ENCODE data around the gene RABEP1. TPM values are rescaled to one million over a fixed set of nuclear protein-coding genes. Genes with fewer than 3 reads are reported as not detected.

The RABEP1 gene
- total and polyA plus RNA-seq, 9 of the 15 experiments (the other 6 are each of a cell fraction or from before 2014, with no cell fraction given): 8.2 to 38.9 (median 30.3) TPM

DNA sequence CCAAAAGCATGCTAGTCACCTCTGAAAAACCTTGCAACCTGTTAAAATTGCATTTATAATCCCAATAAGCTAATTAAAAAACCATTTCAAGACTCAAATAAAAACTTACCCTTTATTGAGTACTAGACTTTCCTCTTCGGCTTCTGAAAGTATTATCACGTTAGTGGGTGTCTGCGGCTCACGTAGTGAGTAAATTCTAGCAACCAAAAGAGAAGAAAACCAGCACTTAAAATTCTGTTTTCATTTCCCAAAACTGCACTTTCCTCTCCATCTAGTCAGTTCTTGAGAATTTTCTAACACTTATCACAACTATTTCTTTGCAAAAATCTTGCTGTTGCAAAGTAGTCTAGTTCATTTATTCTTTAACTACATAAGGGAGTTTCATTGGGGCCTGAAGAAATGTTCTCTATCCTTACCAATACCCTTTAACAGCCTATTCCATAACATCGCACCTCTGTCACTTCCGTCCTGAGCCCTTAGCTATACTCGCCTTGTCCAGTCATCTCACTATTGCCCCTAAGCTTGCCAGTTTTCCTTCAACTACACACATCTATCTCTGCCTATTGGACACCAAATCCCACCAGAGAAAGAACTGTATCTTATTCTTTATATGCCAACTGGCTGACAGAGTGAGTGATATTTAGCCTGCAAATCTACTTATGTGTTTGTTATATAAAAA is 128.6 kb downstream of the RABEP1 start:
- Histone ChIP-seq H3K27ac (ENCODE audit: extremely low read depth, low read depth, low read length) (no peak overlapping the region), H3K4me2 (ENCODE audit: insufficient read depth, low read length) (no peak overlapping the region), H3K27me3 (ENCODE audit: control insufficient read depth in 2 of 2, insufficient read depth in 2 of 2, low read length in 2 of 2) (no peaks in the 10 kb centered on the region), H3K9me3 (replicated peaks; ENCODE audit: control insufficient read depth, insufficient read depth, low read depth, low read length) (no peaks in the 10 kb centered on the region), H3K4me3 (no peak overlapping the region), H3K4me1 (replicated peaks in 1 of 2; ENCODE audit: control insufficient read depth in 2 of 2, insufficient read depth in 2 of 2, low read length in 2 of 2) (no peaks in the 10 kb centered on the region), H3K9me1 (ENCODE audit: control insufficient read depth, insufficient read depth, low read length) (no peaks in the 10 kb centered on the region), H3K36me3 (ENCODE audit: control insufficient read depth, insufficient read depth, low read length) (peaks cover 93% of the 10 kb centered on the region), H4K20me1 (replicated peaks; ENCODE audit: control insufficient read depth, insufficient read depth, low read length) (no peaks in the 10 kb centered on the region), H3K9ac (ENCODE audit: insufficient read depth in 1 of 2, low read depth in 2 of 2, low read length in 2 of 2) (no peak overlapping the region), H3K79me2 (ENCODE audit: control insufficient read depth, insufficient read depth, low read length) (peaks cover 19% of the 10 kb centered on the region), H2AFZ (ENCODE audit: low read depth, low read length) (no peak overlapping the region)
- ChIA-PET POLR2A (interaction anchor here (0.8 kb wide), 2 partner anchors 9 to 37 kb away, joined by 3 read pairs; partner anchors contain the start of gene NUP88), CTCF (ENCODE audit: low intra/inter-chr PET ratio) (no interaction called here)
- no TSS peak for BruUV-seq (replicated peaks)
- WGBS (ENCODE audit: insufficient coverage, low coverage, missing lambda C conversion rate): 100% methylated on average over 7 of the region's 7 CpGs
- in situ Hi-C loops (cut with MboI) (no loop called here), intact Hi-C loops (cut with micrococcal nuclease) (no loop called here)
- no peak for ATAC-seq
- no peak for FAIRE-seq
- no peak for DNase-seq (ENCODE audit: extremely low read depth in 1 of 4, low spot score in 3 of 4)
- TF ChIP-seq LCOR (CRISPR knock-in tag; IDR thresholded peaks at IDR 0.05) (no peak), ZNF239 (CRISPR knock-in tag; IDR thresholded peaks at IDR 0.05) (no peak), NCOA4 (IDR thresholded peaks at IDR 0.05; ENCODE audit: partially characterized antibody) (no peak), HCFC1 (IDR thresholded peaks at IDR 0.05; ENCODE audit: low read depth, low read length) (no peak), ZHX1 (conservative IDR thresholded peaks at IDR 0.05; ENCODE audit: low read length) (no peak)

Data from K562 (cell line).